Measurements from ENCODE around the gene OBP2B. TPM values are rescaled to one million over a fixed set of nuclear protein-coding genes. Genes with fewer than 3 reads are reported as not detected.

Gene OBP2B
- total RNA-seq, 1 donor from 2014 or later: not detected

DNA sequence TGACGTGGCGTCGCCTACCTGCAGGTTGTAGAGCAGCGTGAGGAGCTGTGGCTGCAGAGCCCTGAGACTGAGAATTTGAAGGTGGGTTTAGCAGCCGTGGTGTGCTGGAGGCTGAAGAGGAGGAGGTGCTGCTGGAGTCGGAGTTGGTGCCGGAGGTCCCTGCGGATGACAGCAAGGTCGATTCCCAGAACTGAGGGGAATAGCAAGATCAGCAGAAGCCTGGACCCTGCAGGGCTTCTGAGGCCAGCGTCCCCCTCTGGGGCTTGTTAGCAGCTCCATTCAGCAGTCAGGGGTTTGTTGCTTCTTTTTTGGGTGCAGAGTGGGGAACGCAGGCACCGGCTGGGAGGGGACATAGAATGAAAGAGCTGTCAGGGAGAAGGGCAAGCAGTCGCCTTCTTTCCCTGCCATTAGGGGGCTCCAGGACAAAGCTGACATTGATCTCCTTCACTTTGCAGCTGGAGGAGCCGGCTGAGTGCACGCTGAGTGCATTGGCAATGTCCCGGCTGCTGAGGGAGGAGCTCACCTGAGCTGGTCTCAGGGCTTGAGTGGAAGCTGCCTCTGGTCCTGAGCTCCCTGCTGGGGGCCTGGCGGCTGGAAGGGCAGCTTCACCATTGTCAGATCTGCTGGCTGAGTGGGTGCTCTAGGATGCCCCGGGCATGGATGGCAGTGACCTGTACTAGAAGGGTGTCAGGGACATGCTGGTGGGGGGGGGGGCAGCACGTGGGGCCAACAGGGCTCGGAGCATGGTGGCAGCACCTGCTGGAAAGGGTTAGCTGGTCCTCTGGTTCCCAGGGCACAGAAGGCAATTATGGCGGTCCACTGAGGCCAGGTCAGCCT is 20.8 kb downstream of the OBP2B start:
- Histone ChIP-seq H3K9ac (ENCODE audit: low read depth in 1 of 3, low read length in 3 of 3) (no peak overlapping the region), H3K4me1 (ENCODE audit: control insufficient read depth in 3 of 3, insufficient read depth in 3 of 3, low read length in 3 of 3) (peaks cover 0 to 6% (median 2%) of the 10 kb centered on the region in 3 donors), H3K4me3 (ENCODE audit: low read length in 3 of 3) (no peak overlapping the region), H3K9me3 (ENCODE audit: control insufficient read depth in 3 of 3, low read length in 3 of 3) (no peaks in the 10 kb centered on the region), H3K27ac (ENCODE audit: low read depth, low read length) (no peak overlapping the region), H3K36me3 (ENCODE audit: control insufficient read depth in 3 of 3, insufficient read depth in 3 of 3, low read length in 3 of 3) (no peaks in the 10 kb centered on the region), H3K27me3 (ENCODE audit: control insufficient read depth in 3 of 3, insufficient read depth in 3 of 3, low read length in 3 of 3) (peaks cover 21 to 37% (median 25%) of the 10 kb centered on the region in 3 donors)

DNA sequence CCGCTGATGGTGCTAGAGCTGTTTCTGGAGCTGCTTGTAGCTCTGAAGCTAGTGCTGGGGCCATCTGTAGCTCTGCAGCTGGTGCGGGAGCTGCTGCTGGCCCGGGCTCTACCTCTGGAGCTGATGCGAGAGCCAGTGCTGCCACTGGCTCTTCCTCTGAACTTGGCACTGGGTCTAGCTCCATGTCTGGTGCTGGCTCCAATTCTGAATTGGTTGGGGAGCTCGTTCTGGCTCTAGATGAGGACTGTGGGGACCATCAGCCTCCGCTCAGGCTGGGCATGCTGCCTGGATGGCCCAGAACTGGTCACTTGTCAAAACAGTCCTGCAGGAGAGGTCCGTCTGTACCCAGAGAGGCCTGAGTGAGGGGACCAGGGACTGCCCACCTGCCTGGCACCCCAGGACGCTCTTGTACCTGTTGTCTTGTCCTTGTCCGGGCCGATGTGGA is 21.5 kb downstream of the OBP2B start:
- H3K9ac ChIP-seq (ENCODE audit: low read depth in 1 of 3, low read length in 3 of 3): no peak overlapping the region
- H3K27ac ChIP-seq (ENCODE audit: low read depth, low read length): no peak overlapping the region
- H3K36me3 ChIP-seq (ENCODE audit: control insufficient read depth in 3 of 3, insufficient read depth in 3 of 3, low read length in 3 of 3): no peaks in the 10 kb centered on the region
- peaks cover 0 to 6% (median 2%) of the 10 kb centered on the region in 3 donors for H3K4me1 ChIP-seq (ENCODE audit: control insufficient read depth in 3 of 3, insufficient read depth in 3 of 3, low read length in 3 of 3)
- H3K9me3 ChIP-seq (ENCODE audit: control insufficient read depth in 3 of 3, low read length in 3 of 3): no peaks in the 10 kb centered on the region
- no peak overlapping the region for H3K4me3 ChIP-seq (ENCODE audit: low read length in 3 of 3)
- H3K27me3 ChIP-seq (ENCODE audit: control insufficient read depth in 3 of 3, insufficient read depth in 3 of 3, low read length in 3 of 3): peaks cover 21 to 36% (median 26%) of the 10 kb centered on the region in 3 donors

DNA sequence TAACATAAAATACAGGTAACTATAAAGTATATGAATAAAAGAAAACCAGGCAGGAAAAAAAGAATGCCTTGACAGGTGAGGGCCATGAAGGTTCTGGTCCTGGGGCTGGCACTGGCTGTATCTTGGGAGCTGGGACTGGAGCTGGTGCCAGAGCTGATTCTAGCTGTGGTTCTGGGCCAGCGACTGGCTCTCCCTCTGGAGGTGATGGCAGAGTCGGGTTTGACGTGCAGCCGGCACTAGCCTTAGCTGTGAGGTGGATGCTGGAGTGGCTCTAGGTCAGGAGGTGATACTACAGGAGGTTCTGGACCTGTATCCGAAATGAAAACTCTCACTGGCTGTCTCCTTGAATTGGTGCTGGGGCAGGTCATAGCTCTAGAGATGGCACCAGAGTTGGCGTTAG is 22.3 kb downstream of the OBP2B start:
- Histone ChIP-seq H3K27ac (ENCODE audit: low read depth, low read length) (no peak overlapping the region), H3K27me3 (ENCODE audit: control insufficient read depth in 3 of 3, insufficient read depth in 3 of 3, low read length in 3 of 3) (peaks cover 21 to 32% (median 31%) of the 10 kb centered on the region in 3 donors), H3K9ac (ENCODE audit: low read depth in 1 of 3, low read length in 3 of 3) (no peak overlapping the region), H3K4me1 (ENCODE audit: control insufficient read depth in 3 of 3, insufficient read depth in 3 of 3, low read length in 3 of 3) (peaks cover 0 to 6% (median 2%) of the 10 kb centered on the region in 3 donors), H3K9me3 (ENCODE audit: control insufficient read depth in 3 of 3, low read length in 3 of 3) (no peaks in the 10 kb centered on the region), H3K4me3 (ENCODE audit: low read length in 3 of 3) (no peak overlapping the region), H3K36me3 (ENCODE audit: control insufficient read depth in 3 of 3, insufficient read depth in 3 of 3, low read length in 3 of 3) (no peaks in the 10 kb centered on the region)

DNA sequence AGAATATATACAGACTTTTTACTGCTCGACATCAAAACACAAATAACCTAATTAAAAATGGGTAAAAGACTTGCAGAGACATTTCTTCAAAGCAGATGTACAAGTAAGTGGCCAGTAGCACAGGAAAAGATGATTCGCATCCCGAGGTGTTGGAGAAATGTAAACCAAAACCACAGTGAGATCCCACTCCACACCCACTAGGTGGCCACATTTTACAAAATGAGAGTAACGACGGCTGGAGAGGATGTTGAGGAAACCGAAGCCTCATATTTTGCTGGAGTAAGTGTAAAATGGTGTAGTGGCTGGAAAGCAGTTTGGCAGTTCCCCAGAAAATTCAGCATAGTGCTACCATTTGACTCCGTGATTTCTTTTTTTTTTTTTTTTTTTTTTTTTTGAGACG is 24.1 kb downstream of the OBP2B start:
- Histone ChIP-seq H3K36me3 (ENCODE audit: control insufficient read depth in 3 of 3, insufficient read depth in 3 of 3, low read length in 3 of 3) (no peaks in the 10 kb centered on the region), H3K9me3 (ENCODE audit: control insufficient read depth in 3 of 3, low read length in 3 of 3) (no peaks in the 10 kb centered on the region), H3K27me3 (ENCODE audit: control insufficient read depth in 3 of 3, insufficient read depth in 3 of 3, low read length in 3 of 3) (peaks cover 20 to 31% (median 31%) of the 10 kb centered on the region in 3 donors), H3K27ac (ENCODE audit: low read depth, low read length) (no peak overlapping the region), H3K9ac (ENCODE audit: low read depth in 1 of 3, low read length in 3 of 3) (no peak overlapping the region), H3K4me3 (ENCODE audit: low read length in 3 of 3) (no peak overlapping the region), H3K4me1 (ENCODE audit: control insufficient read depth in 3 of 3, insufficient read depth in 3 of 3, low read length in 3 of 3) (peaks cover 0 to 6% (median 2%) of the 10 kb centered on the region in 3 donors)

DNA sequence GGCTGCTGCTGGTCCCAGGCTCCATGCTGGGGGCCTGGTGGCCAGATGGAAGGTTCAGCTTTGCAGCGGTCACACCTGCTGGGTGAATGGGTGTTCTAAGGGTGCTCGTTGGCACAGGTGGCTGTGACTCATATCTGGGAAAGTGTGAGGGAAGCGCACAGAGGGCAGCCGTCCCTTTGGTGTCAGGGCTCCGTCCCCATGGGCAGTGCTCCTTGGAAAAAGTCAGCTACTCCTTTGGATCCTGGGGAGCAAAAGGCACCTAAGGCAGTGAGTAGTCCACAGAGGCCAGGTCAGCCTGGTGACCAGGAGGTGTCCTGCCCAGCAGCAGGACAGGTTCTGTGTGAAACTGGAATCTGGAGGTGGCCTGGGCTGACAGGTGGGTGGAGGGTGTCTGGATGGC is 26.9 kb downstream of the OBP2B start:
- Histone ChIP-seq H3K27ac (ENCODE audit: low read depth, low read length) (no peak overlapping the region), H3K27me3 (ENCODE audit: control insufficient read depth in 3 of 3, insufficient read depth in 3 of 3, low read length in 3 of 3) (peaks cover 3 to 13% (median 9%) of the 10 kb centered on the region in 3 donors), H3K9ac (ENCODE audit: low read depth in 1 of 3, low read length in 3 of 3) (no peak overlapping the region), H3K4me1 (ENCODE audit: control insufficient read depth in 3 of 3, insufficient read depth in 3 of 3, low read length in 3 of 3) (peaks cover 0 to 6% (median 2%) of the 10 kb centered on the region in 3 donors), H3K9me3 (ENCODE audit: control insufficient read depth in 3 of 3, low read length in 3 of 3) (no peaks in the 10 kb centered on the region), H3K36me3 (ENCODE audit: control insufficient read depth in 3 of 3, insufficient read depth in 3 of 3, low read length in 3 of 3) (no peaks in the 10 kb centered on the region), H3K4me3 (ENCODE audit: low read length in 3 of 3) (no peak overlapping the region)

DNA sequence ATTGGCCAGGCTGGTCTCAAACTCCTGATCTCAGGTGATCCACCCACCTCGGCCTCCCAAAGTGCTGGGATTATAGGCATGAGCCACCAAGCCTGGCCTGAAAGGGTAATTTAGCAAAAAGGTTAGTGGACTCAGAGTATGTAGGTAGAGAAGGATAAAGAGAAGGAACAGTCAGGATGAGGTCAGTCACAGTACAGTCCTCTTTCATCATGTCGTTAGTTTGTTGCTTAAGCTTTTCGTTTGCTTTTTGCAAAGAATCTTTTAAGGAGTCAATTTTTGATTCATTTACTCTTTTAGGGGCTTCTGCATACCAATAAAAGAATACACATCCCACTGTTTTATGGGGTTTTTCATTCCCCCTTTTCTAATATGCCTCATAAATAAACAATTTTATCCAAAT is 27.5 kb downstream of the OBP2B start:
- H3K27me3 ChIP-seq (ENCODE audit: control insufficient read depth in 3 of 3, insufficient read depth in 3 of 3, low read length in 3 of 3): peaks cover 3 to 9% (median 4%) of the 10 kb centered on the region in 3 donors
- H3K9me3 ChIP-seq (ENCODE audit: control insufficient read depth in 3 of 3, low read length in 3 of 3): no peaks in the 10 kb centered on the region
- no peaks in the 10 kb centered on the region for H3K36me3 ChIP-seq (ENCODE audit: control insufficient read depth in 3 of 3, insufficient read depth in 3 of 3, low read length in 3 of 3)
- no peak overlapping the region for H3K9ac ChIP-seq (ENCODE audit: low read depth in 1 of 3, low read length in 3 of 3)
- H3K4me1 ChIP-seq (ENCODE audit: control insufficient read depth in 3 of 3, insufficient read depth in 3 of 3, low read length in 3 of 3): peaks cover 0 to 6% (median 2%) of the 10 kb centered on the region in 3 donors
- no peak overlapping the region for H3K27ac ChIP-seq (ENCODE audit: low read depth, low read length)
- H3K4me3 ChIP-seq (ENCODE audit: low read length in 3 of 3): no peak overlapping the region

DNA sequence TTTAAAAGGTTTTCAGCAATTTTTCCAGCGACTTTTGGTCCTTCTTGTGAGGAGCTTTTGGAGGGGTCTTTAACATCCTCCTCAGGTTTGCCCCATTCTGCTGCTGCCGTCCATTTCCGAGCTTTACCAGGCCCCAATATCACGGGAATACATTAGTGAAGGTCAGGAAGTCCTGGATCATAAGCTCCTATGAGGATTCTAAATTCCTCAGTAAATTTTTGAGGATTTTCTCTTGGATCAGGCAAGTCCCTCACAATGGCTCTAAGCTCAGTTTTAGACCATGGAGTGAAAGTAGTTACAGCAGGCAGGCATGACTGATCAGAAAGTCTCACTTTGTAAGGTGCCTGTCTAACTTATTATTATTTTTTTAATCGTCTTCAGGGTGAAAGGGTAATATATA is 28.1 kb downstream of the OBP2B start:
- Histone ChIP-seq H3K9ac (ENCODE audit: low read depth in 1 of 3, low read length in 3 of 3) (no peak overlapping the region), H3K36me3 (ENCODE audit: control insufficient read depth in 3 of 3, insufficient read depth in 3 of 3, low read length in 3 of 3) (no peaks in the 10 kb centered on the region), H3K9me3 (ENCODE audit: control insufficient read depth in 3 of 3, low read length in 3 of 3) (no peaks in the 10 kb centered on the region), H3K4me1 (ENCODE audit: control insufficient read depth in 3 of 3, insufficient read depth in 3 of 3, low read length in 3 of 3) (peaks cover 0 to 6% (median 2%) of the 10 kb centered on the region in 3 donors), H3K27me3 (ENCODE audit: control insufficient read depth in 3 of 3, insufficient read depth in 3 of 3, low read length in 3 of 3) (peaks cover 1 to 9% (median 4%) of the 10 kb centered on the region in 3 donors), H3K27ac (ENCODE audit: low read depth, low read length) (no peak overlapping the region), H3K4me3 (ENCODE audit: low read length in 3 of 3) (no peak overlapping the region)

DNA sequence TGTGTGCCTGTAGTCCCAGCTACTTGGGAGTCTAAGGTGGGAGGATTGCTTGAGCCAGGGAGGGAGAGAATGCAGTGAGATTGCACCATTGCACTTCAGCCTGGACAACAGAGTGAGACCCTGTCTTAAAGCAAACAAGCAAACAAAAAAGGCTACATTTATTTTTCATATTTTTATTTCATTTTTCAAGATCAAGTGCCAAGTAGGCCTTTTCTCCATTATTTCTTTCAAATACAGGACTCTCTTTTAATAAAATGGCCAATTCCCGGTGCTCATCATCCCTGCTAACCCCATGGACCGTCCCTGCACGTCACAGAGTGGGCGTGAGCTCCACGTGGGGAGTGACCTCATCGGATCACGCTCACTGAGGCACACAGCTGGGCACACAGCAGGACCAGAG is 36.0 kb downstream of the OBP2B start:
- H3K9me3 ChIP-seq (ENCODE audit: control insufficient read depth in 3 of 3, low read length in 3 of 3): no peaks in the 10 kb centered on the region
- no peak overlapping the region for H3K27ac ChIP-seq (ENCODE audit: low read depth, low read length)
- H3K27me3 ChIP-seq (ENCODE audit: control insufficient read depth in 3 of 3, insufficient read depth in 3 of 3, low read length in 3 of 3): peaks cover 4 to 12% (median 12%) of the 10 kb centered on the region in 3 donors
- H3K4me1 ChIP-seq (ENCODE audit: control insufficient read depth in 3 of 3, insufficient read depth in 3 of 3, low read length in 3 of 3): no peaks in the 10 kb centered on the region
- no peak overlapping the region for H3K4me3 ChIP-seq (ENCODE audit: low read length in 3 of 3)
- no peak overlapping the region for H3K9ac ChIP-seq (ENCODE audit: low read depth in 1 of 3, low read length in 3 of 3)
- H3K36me3 ChIP-seq (ENCODE audit: control insufficient read depth in 3 of 3, insufficient read depth in 3 of 3, low read length in 3 of 3): no peaks in the 10 kb centered on the region

DNA sequence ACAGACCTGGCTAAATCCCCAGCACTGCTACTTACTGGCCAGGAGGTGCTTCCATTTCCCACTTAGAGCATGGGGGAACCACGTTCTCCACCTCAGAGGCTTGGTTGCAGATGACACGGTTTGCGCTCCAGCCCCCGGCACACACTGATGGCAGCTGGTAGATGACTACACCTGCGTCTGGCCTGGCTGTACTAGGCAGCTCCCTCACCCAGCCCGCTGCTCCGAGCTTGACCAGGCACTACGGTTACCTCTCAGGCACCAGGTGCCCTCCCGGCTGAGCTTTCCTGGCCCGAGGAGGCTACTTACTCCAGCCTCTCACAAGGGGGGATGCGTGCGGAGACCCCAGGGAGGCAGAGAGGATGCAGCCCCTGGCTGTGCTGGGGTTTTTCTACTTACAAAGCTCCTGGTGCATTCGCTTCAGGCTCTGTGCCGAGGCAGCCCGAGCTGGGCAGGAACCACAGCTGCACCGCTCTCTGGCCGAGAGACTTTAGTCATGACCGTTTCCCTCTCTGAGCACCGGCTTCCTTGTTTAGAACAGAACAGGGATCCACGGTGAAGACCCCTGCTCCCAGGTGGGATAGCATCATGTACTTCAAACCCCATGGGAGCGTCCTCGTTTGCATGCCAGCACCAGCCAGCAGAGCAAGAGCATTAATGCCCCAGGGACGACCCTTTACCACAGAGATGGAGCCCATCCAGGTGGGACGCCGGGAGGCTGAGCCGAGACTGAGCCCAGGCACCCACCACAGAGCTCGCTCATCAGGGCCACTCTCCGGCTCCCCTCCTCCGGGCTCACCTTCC is 37.7 kb downstream of the OBP2B start:
- Histone ChIP-seq H3K36me3 (ENCODE audit: control insufficient read depth in 3 of 3, insufficient read depth in 3 of 3, low read length in 3 of 3) (no peaks in the 10 kb centered on the region), H3K9ac (ENCODE audit: low read depth in 1 of 3, low read length in 3 of 3) (no peak overlapping the region), H3K4me1 (ENCODE audit: control insufficient read depth in 3 of 3, insufficient read depth in 3 of 3, low read length in 3 of 3) (no peaks in the 10 kb centered on the region), H3K27me3 (ENCODE audit: control insufficient read depth in 3 of 3, insufficient read depth in 3 of 3, low read length in 3 of 3) (peaks cover 4 to 12% (median 12%) of the 10 kb centered on the region in 3 donors), H3K9me3 (ENCODE audit: control insufficient read depth in 3 of 3, low read length in 3 of 3) (no peaks in the 10 kb centered on the region), H3K27ac (ENCODE audit: low read depth, low read length) (no peak overlapping the region), H3K4me3 (ENCODE audit: low read length in 3 of 3) (no peak overlapping the region)

DNA sequence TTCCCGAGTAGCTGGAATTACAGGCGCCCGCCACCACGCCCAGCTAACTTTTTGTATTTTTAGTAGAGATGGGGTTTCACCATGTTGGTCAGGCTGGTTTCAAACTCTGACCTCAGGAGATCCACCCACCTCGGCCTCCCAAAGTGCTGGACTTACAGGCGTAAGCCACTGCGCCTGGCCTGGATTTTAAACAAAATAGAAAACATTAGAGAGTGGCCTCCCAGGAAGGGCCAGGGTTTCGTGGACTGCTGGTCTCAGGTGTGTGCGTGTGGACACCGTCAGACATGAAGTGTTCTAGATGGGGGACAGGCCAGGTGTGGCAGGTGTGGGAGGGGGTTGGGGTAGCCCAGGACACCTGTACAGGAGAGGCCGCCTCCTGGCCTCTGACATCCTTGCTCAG is 38.3 kb downstream of the OBP2B start:
- no peaks in the 10 kb centered on the region for H3K9me3 ChIP-seq (ENCODE audit: control insufficient read depth in 3 of 3, low read length in 3 of 3)

More for the DNA sequence above, 38.3 kb downstream of the OBP2B start:
- Histone ChIP-seq H3K27me3 (ENCODE audit: control insufficient read depth in 3 of 3, insufficient read depth in 3 of 3, low read length in 3 of 3) (peaks cover 4 to 12% (median 12%) of the 10 kb centered on the region in 3 donors), H3K9ac (ENCODE audit: low read depth in 1 of 3, low read length in 3 of 3) (no peak overlapping the region), H3K27ac (ENCODE audit: low read depth, low read length) (no peak overlapping the region), H3K36me3 (ENCODE audit: control insufficient read depth in 3 of 3, insufficient read depth in 3 of 3, low read length in 3 of 3) (no peaks in the 10 kb centered on the region), H3K4me1 (ENCODE audit: control insufficient read depth in 3 of 3, insufficient read depth in 3 of 3, low read length in 3 of 3) (no peaks in the 10 kb centered on the region), H3K4me3 (ENCODE audit: low read length in 3 of 3) (no peak overlapping the region)

All from skeletal muscle tissue (tissue), 4 donors.